22Rv1 (cell line): Measurements from ENCODE around the gene FOXO3.

Experiments used
- H3K27ac ChIP-seq: fragments of 450-650 bp; 2 replicates; pipeline ENCODE4 v1.5.1; 2017
- CTCF ChIP-seq: fragments of 450-650 bp; IDR thresholded peaks from 2 replicates; pipeline ENCODE4 v1.5.1; 2017; ENCODE audit warnings: mild to moderate bottlenecking
- ZFX ChIP-seq: fragments of 450-650 bp; IDR thresholded peaks from 2 replicates; pipeline ENCODE4 v1.6.1; 2017; ENCODE audit warnings: antibody characterized with exemption, borderline replicate concordance

The FOXO3 gene

DNA sequence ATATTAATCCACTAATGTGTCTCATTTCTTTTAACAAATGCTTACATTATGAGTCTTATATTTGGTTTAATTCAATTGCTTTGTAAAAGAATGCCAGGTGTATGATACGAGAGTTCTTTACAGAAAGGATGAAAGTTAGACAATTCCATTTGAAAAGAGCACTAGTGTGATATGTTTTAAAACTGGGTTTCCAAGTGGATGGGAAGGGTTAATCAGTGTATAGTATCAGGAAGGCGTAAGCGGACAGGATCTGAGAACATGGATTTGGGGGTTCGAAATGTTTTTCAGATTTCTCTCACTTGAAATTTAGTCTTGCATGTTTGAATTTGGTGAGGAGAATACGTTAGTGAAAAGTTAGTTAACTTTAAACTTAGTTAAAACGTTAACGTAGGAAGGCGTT lies 2.6 kb downstream of the FOXO3 start:
- H3K27ac ChIP-seq: no peak overlapping the region
- TF ChIP-seq ZFX: no peak
- TF ChIP-seq CTCF: no peak

DNA sequence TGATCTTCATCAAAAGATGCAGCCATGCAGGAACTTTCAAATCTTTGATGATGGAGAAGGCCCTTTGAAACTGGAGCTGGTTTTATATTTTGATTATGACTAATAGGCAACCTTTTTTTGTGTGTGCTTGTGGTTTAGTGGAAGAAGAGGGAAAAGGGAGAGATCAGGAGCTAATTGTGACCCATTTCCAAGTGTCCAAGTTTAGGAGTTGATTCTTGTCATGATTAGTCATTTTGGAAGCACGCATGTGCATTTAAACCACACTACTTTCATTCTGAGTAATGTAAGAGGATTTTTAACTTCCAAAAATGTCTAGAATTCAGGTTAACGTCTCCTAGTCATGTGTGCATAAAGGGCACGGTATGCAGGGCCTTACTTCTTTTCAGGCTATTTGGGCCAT lies 3.5 kb downstream of the FOXO3 start:
- TF ChIP-seq CTCF (no peak), ZFX (no peak)
- no peak overlapping the region for H3K27ac ChIP-seq

DNA sequence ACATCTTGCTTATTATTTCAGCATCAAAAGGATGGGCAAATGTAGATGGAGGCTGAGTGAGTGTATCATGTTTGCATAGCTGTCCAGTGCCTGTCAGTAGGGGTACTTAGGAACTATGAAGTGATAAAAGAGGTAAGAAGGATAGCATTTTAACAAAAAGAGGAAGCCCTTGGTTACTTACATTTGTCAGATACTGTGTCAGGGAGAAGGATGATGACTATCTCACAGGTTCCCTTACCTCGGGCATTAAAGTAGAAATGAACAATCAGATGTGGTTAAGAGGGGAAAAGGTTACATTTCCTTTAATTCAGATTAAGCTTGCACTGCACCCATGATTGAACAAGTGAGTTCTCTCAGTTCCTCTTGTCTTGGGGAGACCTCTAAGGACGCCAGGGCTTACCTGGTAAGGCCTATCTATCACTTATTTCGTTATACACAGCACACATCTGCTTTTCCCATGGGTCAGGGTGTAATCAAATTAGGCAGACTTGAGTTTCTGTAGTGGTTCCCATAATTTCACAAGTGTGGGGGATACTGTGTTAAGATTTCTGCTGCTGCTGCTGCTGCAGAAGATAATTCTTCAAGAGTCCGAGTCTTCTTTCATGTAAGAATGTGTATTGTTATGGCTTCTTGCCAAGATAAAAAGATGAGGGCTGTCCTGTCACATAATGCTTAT lies 4.5 kb downstream of the FOXO3 start:
- TF ChIP-seq ZFX (no peak), CTCF (no peak)
- H3K27ac ChIP-seq: no peak overlapping the region

DNA sequence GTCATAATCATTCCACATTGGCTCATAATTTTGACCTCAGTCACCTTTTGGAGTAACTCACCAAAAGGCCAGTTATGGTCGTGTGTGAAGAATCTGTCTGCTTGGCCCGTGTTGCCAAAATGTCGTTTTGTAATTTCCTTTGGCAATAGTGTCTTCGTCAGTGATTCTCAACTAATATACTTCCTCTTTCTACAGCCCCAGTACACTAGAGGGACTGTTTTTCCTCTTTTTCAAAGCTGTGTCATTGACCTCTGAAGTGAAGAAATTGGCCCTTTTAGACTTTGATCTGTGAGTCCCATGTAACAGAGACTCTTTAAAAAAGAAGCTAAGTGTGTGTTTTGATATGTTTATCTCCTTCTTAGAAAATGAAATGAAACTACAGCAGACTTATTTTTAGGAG lies 5.2 kb downstream of the FOXO3 start:
- no peak for TF ChIP-seq CTCF
- TF ChIP-seq ZFX: no peak
- H3K27ac ChIP-seq: no peak overlapping the region

- no peak overlapping the region for H3K27ac ChIP-seq
- TF ChIP-seq ZFX (no peak), CTCF (no peak)
Measured at GRCh38 chr6:108566406-108566805, 5.7 kb downstream of the FOXO3 start.

GRCh38 chr6:108568101-108568500 lies 7.4 kb downstream of the FOXO3 start:
- no peak overlapping the region for H3K27ac ChIP-seq
- TF ChIP-seq CTCF (no peak), ZFX (no peak)

DNA sequence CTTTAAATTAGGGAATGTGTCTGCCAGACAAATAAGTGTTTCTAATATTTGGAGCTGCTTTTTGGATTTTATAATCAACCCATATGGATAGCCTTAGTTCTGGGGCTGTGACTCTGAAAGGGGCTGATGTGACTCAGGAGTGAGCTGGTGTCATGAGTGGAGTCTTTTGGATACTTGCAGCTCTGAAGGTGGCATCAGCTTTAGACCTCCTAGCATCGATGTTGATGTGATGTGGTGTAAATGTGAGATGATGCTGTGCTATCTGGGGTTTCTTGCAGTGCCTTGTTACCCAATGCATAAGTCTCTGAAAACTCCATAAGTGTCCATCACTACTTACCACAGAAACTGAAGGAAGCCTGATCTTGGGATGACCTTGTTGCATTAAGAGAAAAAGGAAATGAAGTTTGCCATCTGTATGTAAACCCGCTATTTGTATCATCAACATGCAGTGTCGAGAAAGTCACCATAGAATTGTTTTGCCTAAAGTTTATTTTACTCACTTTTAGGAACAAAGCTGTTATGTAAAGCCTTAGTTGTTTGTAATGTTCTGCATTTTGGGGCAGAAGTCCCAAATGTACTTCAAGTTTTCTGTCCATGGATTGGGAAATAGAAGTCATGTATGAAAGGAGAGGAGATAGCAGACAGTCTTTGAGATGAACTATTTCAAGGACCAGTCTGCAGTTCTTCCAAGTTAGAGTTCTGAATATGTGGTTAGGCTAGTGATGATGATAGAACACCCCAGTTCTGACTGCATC lies 8.0 kb downstream of the FOXO3 start:
- TF ChIP-seq ZFX: no peak
- TF ChIP-seq CTCF: no peak
- no peak overlapping the region for H3K27ac ChIP-seq
